ENCODE data around the gene ASB18.

- TF ChIP-seq CTCF (IDR thresholded peaks at IDR 0.05) (no peak), POLR2A (IDR thresholded peaks at IDR 0.05) (no peak)
Observed at GRCh38 chr2:236172255-236173035, 91.8 kb downstream of the ASB18 start.
